ENCODE measurements around the gene PLEKHA8. TPM values are rescaled to one million over a fixed set of nuclear protein-coding genes. Genes with fewer than 3 reads are reported as not detected.
A peak's percentile ranks its signal among the peaks of the same experiment; 100 is the strongest.

PLEKHA8 gene
- total RNA-seq, 1 experiment from 2014 or later, result 12.0 TPM

DNA sequence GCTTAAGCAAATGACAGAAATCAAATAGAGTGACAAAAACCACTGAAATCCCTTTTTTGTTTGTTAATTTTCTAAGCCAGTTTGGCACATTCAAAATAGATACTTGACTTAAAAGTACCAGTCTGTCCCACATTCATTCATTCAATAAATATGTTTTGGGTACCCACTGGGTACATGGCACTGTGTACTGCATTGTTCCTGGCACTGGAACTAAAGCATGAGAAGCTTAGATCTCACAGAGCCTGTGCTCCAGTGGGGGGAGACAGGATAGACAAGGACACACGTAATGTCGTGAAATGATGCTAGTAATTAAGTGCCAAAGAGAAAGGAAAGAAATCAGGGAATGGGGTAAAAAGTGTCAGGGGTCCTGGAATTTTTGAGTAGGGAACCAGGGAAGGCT is 119.6 kb downstream of the PLEKHA8 start:
- ChIA-PET CTCF (interaction anchor here (1.0 kb wide), 1 partner anchor 13 kb away, joined by 3 read pairs; no protein-coding TSS in a partner anchor), POLR2A (interaction anchor here (0.6 to 0.7 kb wide), 2 partner anchors 20 to 329 kb away, joined by 3 to 4 read pairs; no protein-coding TSS in a partner anchor)
- no peak for DNase-seq (ENCODE audit: unreplicated experiment)
- Mint-ChIP-seq H3K36me3 (ENCODE audit: insufficient read depth, unreplicated experiment) (peaks cover 8% of the 10 kb centered on the region), H3K4me3 (ENCODE audit: unreplicated experiment) (no peak overlapping the region), H3K27me3 (ENCODE audit: insufficient read depth, unreplicated experiment) (no peaks in the 10 kb centered on the region), H3K27ac (ENCODE audit: low read depth, unreplicated experiment) (no peak overlapping the region), H3K4me1 (ENCODE audit: insufficient read depth, unreplicated experiment) (peaks cover 19% of the 10 kb centered on the region), H3K9me3 (ENCODE audit: unreplicated experiment) (no peaks in the 10 kb centered on the region)
- no TSS peak for BruUV-seq (replicated peaks)
- TF ChIP-seq, protein P1, sequence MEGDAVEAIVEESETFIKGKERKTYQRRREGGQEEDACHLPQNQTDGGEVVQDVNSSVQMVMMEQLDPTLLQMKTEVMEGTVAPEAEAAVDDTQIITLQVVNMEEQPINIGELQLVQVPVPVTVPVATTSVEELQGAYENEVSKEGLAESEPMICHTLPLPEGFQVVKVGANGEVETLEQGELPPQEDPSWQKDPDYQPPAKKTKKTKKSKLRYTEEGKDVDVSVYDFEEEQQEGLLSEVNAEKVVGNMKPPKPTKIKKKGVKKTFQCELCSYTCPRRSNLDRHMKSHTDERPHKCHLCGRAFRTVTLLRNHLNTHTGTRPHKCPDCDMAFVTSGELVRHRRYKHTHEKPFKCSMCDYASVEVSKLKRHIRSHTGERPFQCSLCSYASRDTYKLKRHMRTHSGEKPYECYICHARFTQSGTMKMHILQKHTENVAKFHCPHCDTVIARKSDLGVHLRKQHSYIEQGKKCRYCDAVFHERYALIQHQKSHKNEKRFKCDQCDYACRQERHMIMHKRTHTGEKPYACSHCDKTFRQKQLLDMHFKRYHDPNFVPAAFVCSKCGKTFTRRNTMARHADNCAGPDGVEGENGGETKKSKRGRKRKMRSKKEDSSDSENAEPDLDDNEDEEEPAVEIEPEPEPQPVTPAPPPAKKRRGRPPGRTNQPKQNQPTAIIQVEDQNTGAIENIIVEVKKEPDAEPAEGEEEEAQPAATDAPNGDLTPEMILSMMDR (IDR thresholded peaks at IDR 0.05; ENCODE audit: unreplicated experiment), result no peak
- intact Hi-C loops (cut with micrococcal nuclease), result no loop called here

DNA sequence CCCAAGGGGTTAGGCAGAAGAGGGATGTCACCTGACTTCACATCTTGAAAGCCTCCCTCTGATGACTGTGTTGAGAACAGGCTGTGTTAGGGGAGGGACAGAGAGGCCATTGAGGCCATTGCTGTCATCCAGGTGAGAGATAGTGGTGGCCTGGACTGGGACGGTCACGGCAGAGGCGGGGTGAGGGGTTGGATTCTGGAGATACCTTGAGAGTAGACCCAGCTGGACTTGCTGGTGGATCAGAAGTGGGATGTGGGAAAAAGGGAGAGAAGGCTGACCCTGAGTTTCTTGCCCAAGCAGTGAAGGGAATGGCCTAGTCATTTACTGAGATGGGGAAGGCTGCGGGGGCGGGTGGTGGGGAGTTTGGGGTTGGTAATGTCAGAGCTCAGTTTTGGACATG is 120.2 kb downstream of the PLEKHA8 start:
- DNase-seq (ENCODE audit: unreplicated experiment), result no peak
- ChIA-PET POLR2A (no interaction called here), CTCF (interaction anchor here (1.1 kb wide), 1 partner anchor 12 kb away, joined by 3 read pairs; no protein-coding TSS in a partner anchor)
- Mint-ChIP-seq H3K9me3 (ENCODE audit: unreplicated experiment) (no peaks in the 10 kb centered on the region), H3K4me1 (ENCODE audit: insufficient read depth, unreplicated experiment) (peaks cover 13% of the 10 kb centered on the region), H3K27ac (ENCODE audit: low read depth, unreplicated experiment) (no peak overlapping the region), H3K27me3 (ENCODE audit: insufficient read depth, unreplicated experiment) (no peaks in the 10 kb centered on the region), H3K36me3 (ENCODE audit: insufficient read depth, unreplicated experiment) (peaks cover 8% of the 10 kb centered on the region), H3K4me3 (ENCODE audit: unreplicated experiment) (no peak overlapping the region)
- no TSS peak for BruUV-seq (replicated peaks)
- TF ChIP-seq, protein P1 (IDR thresholded peaks at IDR 0.05; ENCODE audit: unreplicated experiment), result no peak
- intact Hi-C loops (cut with micrococcal nuclease), result no loop called here

DNA sequence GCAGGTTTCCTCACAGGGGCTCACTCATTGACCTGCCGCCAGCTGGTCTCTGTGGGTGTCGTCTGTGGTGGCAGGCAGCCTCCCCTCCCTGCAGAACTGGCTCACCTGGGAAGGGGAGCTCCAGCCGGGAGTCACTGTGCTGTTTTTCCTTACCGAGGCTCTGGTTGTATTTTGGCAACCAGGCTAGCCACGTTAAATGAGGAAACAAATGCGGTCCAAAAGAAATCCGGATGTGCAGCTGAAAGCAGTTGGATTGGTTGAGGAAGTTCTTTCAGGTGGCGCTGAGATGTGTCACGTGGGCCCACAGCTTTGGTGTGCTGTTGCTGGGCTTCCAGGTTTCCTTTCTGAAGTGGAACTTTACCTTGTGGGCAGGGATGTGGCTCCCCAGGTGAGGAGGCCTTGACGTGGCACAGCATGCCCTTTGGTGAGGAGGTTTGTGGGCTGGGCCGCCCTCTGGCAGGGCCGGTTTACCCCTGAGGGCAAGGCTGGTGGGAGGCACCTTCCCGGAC is 120.8 kb downstream of the PLEKHA8 start:
- no TSS peak for BruUV-seq (replicated peaks)
- H3K9me3 Mint-ChIP-seq (ENCODE audit: unreplicated experiment), result no peaks in the 10 kb centered on the region
- ChIA-PET CTCF (interaction anchor here (1.1 kb wide), 1 partner anchor 12 kb away, joined by 3 read pairs; no protein-coding TSS in a partner anchor), POLR2A (no interaction called here)
- H3K36me3 Mint-ChIP-seq (ENCODE audit: insufficient read depth, unreplicated experiment), result peaks cover 8% of the 10 kb centered on the region
- DNase-seq (ENCODE audit: unreplicated experiment), result no peak
- H3K27ac Mint-ChIP-seq (ENCODE audit: low read depth, unreplicated experiment), result peak overlapping the region; percentile 16
- H3K27me3 Mint-ChIP-seq (ENCODE audit: insufficient read depth, unreplicated experiment), result no peaks in the 10 kb centered on the region
- peaks cover 7% of the 10 kb centered on the region for H3K4me1 Mint-ChIP-seq (ENCODE audit: insufficient read depth, unreplicated experiment)
- H3K4me3 Mint-ChIP-seq (ENCODE audit: unreplicated experiment), result no peak overlapping the region
- TF ChIP-seq, protein P1 (IDR thresholded peaks at IDR 0.05; ENCODE audit: unreplicated experiment), result no peak
- intact Hi-C loops (cut with micrococcal nuclease), result no loop called here

DNA sequence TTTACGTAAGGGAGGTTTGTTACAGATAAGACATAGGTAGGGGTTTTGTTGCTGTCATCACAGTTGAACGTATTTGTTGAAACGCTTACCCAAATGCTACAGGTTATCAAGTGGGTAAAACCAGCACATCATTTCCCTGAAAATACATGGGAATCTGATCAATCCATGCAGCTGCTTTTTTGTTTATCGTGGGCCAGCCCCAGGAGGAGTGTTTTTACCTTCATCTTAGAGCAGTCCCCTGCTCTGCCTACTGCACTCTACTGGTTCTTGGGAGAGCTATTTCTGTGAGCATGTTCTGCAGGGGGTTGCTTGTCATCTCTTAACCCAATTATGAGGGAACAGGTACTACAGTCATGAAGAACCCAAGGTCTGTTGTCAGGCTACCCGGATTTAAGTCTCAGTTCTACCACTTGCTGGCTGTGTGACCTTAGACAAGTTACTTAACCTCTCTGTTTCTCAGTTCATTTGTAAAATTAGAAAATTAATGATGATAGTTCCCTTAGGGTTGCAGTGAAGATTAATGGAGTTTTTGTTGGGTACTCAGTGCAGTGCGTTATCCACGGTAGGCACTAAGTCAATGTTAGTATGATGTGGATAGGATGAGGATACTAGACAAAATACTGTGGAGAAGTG is 121.5 kb downstream of the PLEKHA8 start:
- intact Hi-C loops (cut with micrococcal nuclease), result no loop called here
- Mint-ChIP-seq H3K27me3 (ENCODE audit: insufficient read depth, unreplicated experiment) (no peaks in the 10 kb centered on the region), H3K4me3 (ENCODE audit: unreplicated experiment) (no peak overlapping the region), H3K36me3 (ENCODE audit: insufficient read depth, unreplicated experiment) (peaks cover 8% of the 10 kb centered on the region), H3K9me3 (ENCODE audit: unreplicated experiment) (no peaks in the 10 kb centered on the region), H3K4me1 (ENCODE audit: insufficient read depth, unreplicated experiment) (no peaks in the 10 kb centered on the region), H3K27ac (ENCODE audit: low read depth, unreplicated experiment) (peak overlapping the region; percentile 22)
- DNase-seq (ENCODE audit: unreplicated experiment), result no peak
- CTCF ChIA-PET, result no interaction called here
- no TSS peak for BruUV-seq (replicated peaks)
- TF ChIP-seq, protein P1 (IDR thresholded peaks at IDR 0.05; ENCODE audit: unreplicated experiment), result no peak
- POLR2A ChIA-PET, result no interaction called here
